ENCODE results near the gene RCE1.

RCE1 gene

GRCh38 chr11:66859686-66860448 lies 16.6 kb downstream of the RCE1 start:
- Histone ChIP-seq H3K9ac (ENCODE audit: low read depth, low read length) (no peak overlapping the region), H3K4me3 (ENCODE audit: low read length) (no peak overlapping the region), H3K9me3 (replicated peaks; ENCODE audit: low read length) (no peaks in the 10 kb centered on the region), H3K4me1 (ENCODE audit: control insufficient read depth, insufficient read depth, low read length) (peaks cover 22% of the 10 kb centered on the region), H3K4me2 (ENCODE audit: low read length) (no peak overlapping the region), H3K27me3 (ENCODE audit: control insufficient read depth, insufficient read depth, low read length) (no peaks in the 10 kb centered on the region), H3K36me3 (ENCODE audit: insufficient read depth, low read length) (peaks cover 16% of the 10 kb centered on the region)

DNA sequence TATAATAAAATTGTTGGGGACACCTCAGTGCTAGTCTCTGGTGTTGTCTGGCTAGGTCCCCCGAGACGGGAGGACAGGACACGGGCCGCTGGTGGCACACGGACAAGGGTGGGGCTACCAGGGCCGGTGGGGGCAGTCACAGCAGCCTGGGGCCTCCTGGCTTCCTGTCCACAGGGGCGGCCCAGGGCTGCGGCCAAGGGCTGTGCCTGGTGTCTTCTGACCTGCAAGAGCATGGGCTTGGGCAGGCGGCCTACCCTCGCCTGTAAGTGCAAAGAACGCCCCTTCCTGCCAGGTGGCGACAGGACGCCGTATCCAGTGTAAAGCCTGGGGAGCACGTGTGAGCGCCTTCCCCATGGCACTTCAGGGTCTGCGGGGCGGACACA lies 17.2 kb downstream of the RCE1 start:
- Histone ChIP-seq H3K4me2 (ENCODE audit: low read length) (no peak overlapping the region), H3K4me3 (ENCODE audit: low read length) (no peak overlapping the region), H3K36me3 (ENCODE audit: insufficient read depth, low read length) (peaks cover 16% of the 10 kb centered on the region), H3K9ac (ENCODE audit: low read depth, low read length) (no peak overlapping the region), H3K9me3 (replicated peaks; ENCODE audit: low read length) (no peaks in the 10 kb centered on the region), H3K27me3 (ENCODE audit: control insufficient read depth, insufficient read depth, low read length) (no peaks in the 10 kb centered on the region), H3K4me1 (ENCODE audit: control insufficient read depth, insufficient read depth, low read length) (peaks cover 20% of the 10 kb centered on the region)

GRCh38 chr11:66861038-66861773 lies 18.0 kb downstream of the RCE1 start:
- no peak overlapping the region for H3K4me2 ChIP-seq (ENCODE audit: low read length)
- H3K9ac ChIP-seq (ENCODE audit: low read depth, low read length), result no peak overlapping the region
- H3K4me1 ChIP-seq (ENCODE audit: control insufficient read depth, insufficient read depth, low read length), result peaks cover 15% of the 10 kb centered on the region
- H3K9me3 ChIP-seq (replicated peaks; ENCODE audit: low read length), result no peaks in the 10 kb centered on the region
- H3K4me3 ChIP-seq (ENCODE audit: low read length), result no peak overlapping the region
- peaks cover 16% of the 10 kb centered on the region for H3K36me3 ChIP-seq (ENCODE audit: insufficient read depth, low read length)
- H3K27me3 ChIP-seq (ENCODE audit: control insufficient read depth, insufficient read depth, low read length), result no peaks in the 10 kb centered on the region

DNA sequence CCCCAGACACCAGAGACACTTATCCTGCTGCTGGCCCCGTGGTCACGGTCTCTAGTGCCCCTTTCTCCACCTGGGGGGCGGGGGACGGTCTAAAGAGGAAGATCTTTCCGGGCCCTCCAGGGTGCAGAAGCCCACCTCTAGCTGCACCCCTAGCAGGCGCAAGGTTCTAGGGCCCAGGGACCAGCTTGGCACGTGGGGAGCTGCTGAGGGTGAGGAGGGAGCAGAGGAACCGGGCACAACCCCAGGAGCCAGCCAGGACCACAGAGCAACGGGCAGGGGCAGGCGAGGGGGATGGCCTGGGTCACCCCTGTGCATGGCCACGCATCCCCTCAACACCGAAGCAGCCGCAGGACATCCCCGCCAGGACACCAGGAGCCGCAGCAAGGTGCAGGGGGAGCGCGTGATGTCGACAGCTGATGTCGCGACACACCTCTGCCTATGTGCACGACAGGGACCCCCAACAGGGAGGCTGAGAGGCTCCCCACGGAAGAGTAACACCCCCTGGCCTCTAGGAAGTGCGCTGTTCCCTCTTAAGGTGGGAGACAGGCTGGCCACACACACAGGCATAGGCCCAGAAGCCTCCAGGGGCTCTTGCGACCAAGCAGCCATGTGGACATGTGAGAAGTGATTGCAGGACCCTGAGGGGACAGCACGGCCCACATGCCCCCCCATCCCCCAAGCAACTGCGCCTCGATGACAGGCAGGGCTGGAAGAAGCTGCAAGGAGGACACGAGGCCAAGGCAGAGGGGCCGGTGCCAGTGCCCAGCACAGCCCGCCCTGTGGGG lies 18.7 kb downstream of the RCE1 start:
- no peak overlapping the region for H3K4me3 ChIP-seq (ENCODE audit: low read length)
- no peaks in the 10 kb centered on the region for H3K9me3 ChIP-seq (replicated peaks; ENCODE audit: low read length)
- peaks cover 16% of the 10 kb centered on the region for H3K36me3 ChIP-seq (ENCODE audit: insufficient read depth, low read length)
- no peak overlapping the region for H3K9ac ChIP-seq (ENCODE audit: low read depth, low read length)
- H3K4me2 ChIP-seq (ENCODE audit: low read length), result no peak overlapping the region
- no peaks in the 10 kb centered on the region for H3K27me3 ChIP-seq (ENCODE audit: control insufficient read depth, insufficient read depth, low read length)
- H3K4me1 ChIP-seq (ENCODE audit: control insufficient read depth, insufficient read depth, low read length), result peaks cover 20% of the 10 kb centered on the region

GRCh38 chr11:66862559-66863037 lies 19.4 kb downstream of the RCE1 start:
- no peaks in the 10 kb centered on the region for H3K27me3 ChIP-seq (ENCODE audit: control insufficient read depth, insufficient read depth, low read length)
- peaks cover 18% of the 10 kb centered on the region for H3K4me1 ChIP-seq (ENCODE audit: control insufficient read depth, insufficient read depth, low read length)
- no peak overlapping the region for H3K9ac ChIP-seq (ENCODE audit: low read depth, low read length)
- no peak overlapping the region for H3K4me3 ChIP-seq (ENCODE audit: low read length)
- H3K4me2 ChIP-seq (ENCODE audit: low read length), result no peak overlapping the region
- H3K9me3 ChIP-seq (replicated peaks; ENCODE audit: low read length), result no peaks in the 10 kb centered on the region
- peaks cover 20% of the 10 kb centered on the region for H3K36me3 ChIP-seq (ENCODE audit: insufficient read depth, low read length)

GRCh38 chr11:66863428-66864125 lies 20.3 kb downstream of the RCE1 start:
- Histone ChIP-seq H3K4me1 (ENCODE audit: control insufficient read depth, insufficient read depth, low read length) (peaks cover 9% of the 10 kb centered on the region), H3K27me3 (ENCODE audit: control insufficient read depth, insufficient read depth, low read length) (no peaks in the 10 kb centered on the region), H3K9ac (ENCODE audit: low read depth, low read length) (no peak overlapping the region), H3K36me3 (ENCODE audit: insufficient read depth, low read length) (peaks cover 20% of the 10 kb centered on the region), H3K4me3 (ENCODE audit: low read length) (no peak overlapping the region), H3K9me3 (replicated peaks; ENCODE audit: low read length) (no peaks in the 10 kb centered on the region), H3K4me2 (ENCODE audit: low read length) (no peak overlapping the region)

DNA sequence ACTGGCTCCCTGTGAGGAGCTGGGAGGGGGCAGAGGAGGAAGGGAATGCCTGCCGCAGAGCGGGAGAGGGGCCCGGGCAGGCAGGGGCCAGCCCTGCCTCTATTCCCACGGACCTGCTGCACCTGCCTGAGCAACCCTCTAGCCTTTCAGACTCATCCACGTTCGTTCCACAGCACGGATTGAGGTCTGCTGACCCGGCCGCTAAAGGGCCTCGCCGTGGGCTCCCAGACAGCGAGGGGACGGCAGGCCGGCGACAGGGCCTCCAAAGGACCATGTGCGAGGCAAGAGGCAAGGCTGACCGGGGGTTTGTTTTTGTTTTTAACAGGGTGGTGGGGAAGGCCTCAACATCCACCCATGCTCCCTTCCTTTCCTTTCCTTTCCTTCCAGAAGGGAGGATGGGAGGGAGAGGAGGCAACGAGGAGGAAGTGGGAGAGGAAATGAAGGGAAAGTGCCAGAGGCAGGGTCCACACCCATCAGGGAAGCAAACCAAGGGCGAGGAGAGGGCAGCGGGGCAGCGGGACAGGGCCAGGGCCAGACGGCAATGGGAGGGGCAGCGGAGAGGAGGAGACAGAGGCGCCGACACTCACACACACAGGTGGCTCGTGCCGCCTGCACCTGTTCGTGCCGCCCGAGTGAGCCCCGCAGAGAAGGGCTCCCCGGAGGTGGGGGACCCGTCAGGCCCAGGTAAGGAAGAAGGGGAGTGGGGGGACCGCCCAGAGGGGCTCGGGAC lies 21.1 kb downstream of the RCE1 start:
- Histone ChIP-seq H3K4me2 (ENCODE audit: low read length) (no peak overlapping the region), H3K9ac (ENCODE audit: low read depth, low read length) (no peak overlapping the region), H3K9me3 (replicated peaks; ENCODE audit: low read length) (no peaks in the 10 kb centered on the region), H3K36me3 (ENCODE audit: insufficient read depth, low read length) (peaks cover 20% of the 10 kb centered on the region), H3K27me3 (ENCODE audit: control insufficient read depth, insufficient read depth, low read length) (no peaks in the 10 kb centered on the region), H3K4me1 (ENCODE audit: control insufficient read depth, insufficient read depth, low read length) (peaks cover 6% of the 10 kb centered on the region), H3K4me3 (ENCODE audit: low read length) (no peak overlapping the region)

GRCh38 chr11:66864924-66865697 lies 21.9 kb downstream of the RCE1 start:
- Histone ChIP-seq H3K27me3 (ENCODE audit: control insufficient read depth, insufficient read depth, low read length) (no peaks in the 10 kb centered on the region), H3K9ac (ENCODE audit: low read depth, low read length) (no peak overlapping the region), H3K4me2 (ENCODE audit: low read length) (no peak overlapping the region), H3K9me3 (replicated peaks; ENCODE audit: low read length) (no peaks in the 10 kb centered on the region), H3K36me3 (ENCODE audit: insufficient read depth, low read length) (peaks cover 18% of the 10 kb centered on the region), H3K4me1 (ENCODE audit: control insufficient read depth, insufficient read depth, low read length) (peaks cover 6% of the 10 kb centered on the region), H3K4me3 (ENCODE audit: low read length) (no peak overlapping the region)

GRCh38 chr11:66866007-66866406 lies 22.8 kb downstream of the RCE1 start:
- H3K4me3 ChIP-seq (ENCODE audit: low read length), result no peak overlapping the region
- peaks cover 6% of the 10 kb centered on the region for H3K4me1 ChIP-seq (ENCODE audit: control insufficient read depth, insufficient read depth, low read length)
- peaks cover 20% of the 10 kb centered on the region for H3K36me3 ChIP-seq (ENCODE audit: insufficient read depth, low read length)
- H3K27me3 ChIP-seq (ENCODE audit: control insufficient read depth, insufficient read depth, low read length), result no peaks in the 10 kb centered on the region
- no peak overlapping the region for H3K4me2 ChIP-seq (ENCODE audit: low read length)
- H3K9me3 ChIP-seq (replicated peaks; ENCODE audit: low read length), result no peaks in the 10 kb centered on the region
- no peak overlapping the region for H3K9ac ChIP-seq (ENCODE audit: low read depth, low read length)

- Histone ChIP-seq H3K4me1 (ENCODE audit: control insufficient read depth, insufficient read depth, low read length) (peaks cover 6% of the 10 kb centered on the region), H3K9me3 (replicated peaks; ENCODE audit: low read length) (no peaks in the 10 kb centered on the region), H3K4me3 (ENCODE audit: low read length) (no peak overlapping the region), H3K4me2 (ENCODE audit: low read length) (no peak overlapping the region), H3K9ac (ENCODE audit: low read depth, low read length) (no peak overlapping the region), H3K27me3 (ENCODE audit: control insufficient read depth, insufficient read depth, low read length) (no peaks in the 10 kb centered on the region), H3K36me3 (ENCODE audit: insufficient read depth, low read length) (peaks cover 25% of the 10 kb centered on the region)
Observed at GRCh38 chr11:66866511-66866986, 23.3 kb downstream of the RCE1 start.
